ENCODE results near the gene CD302.

- TF ChIP-seq HDGF (IDR thresholded peaks at IDR 0.05; ENCODE audit: borderline replicate concordance) = no peak
- TF ChIP-seq TARDBP (IDR thresholded peaks at IDR 0.05) = no peak
- no peak for TF ChIP-seq NFRKB (IDR thresholded peaks at IDR 0.05)
- no peak for TF ChIP-seq SP1 (IDR thresholded peaks at IDR 0.05)
- TF ChIP-seq CTBP1 (IDR thresholded peaks at IDR 0.05; ENCODE audit: borderline replicate concordance) = no peak
- TF ChIP-seq LEF1 (IDR thresholded peaks at IDR 0.05; ENCODE audit: borderline replicate concordance) = no peak
- no peak for TF ChIP-seq ZNF384 (IDR thresholded peaks at IDR 0.05)
- TF ChIP-seq FOXK2 (IDR thresholded peaks at IDR 0.05) = no peak
- no peak for TF ChIP-seq SUZ12 (IDR thresholded peaks at IDR 0.05)
- no peak for TF ChIP-seq FOXM1 (IDR thresholded peaks at IDR 0.05; ENCODE audit: borderline replicate concordance)
- no peak for TF ChIP-seq FOXA1 (IDR thresholded peaks at IDR 0.05)
- no peak for TF ChIP-seq ELF4 (IDR thresholded peaks at IDR 0.05)
- TF ChIP-seq BHLHE40 (IDR thresholded peaks at IDR 0.05; ENCODE audit: borderline replicate concordance) = no peak
- TF ChIP-seq ARNT (IDR thresholded peaks at IDR 0.05) = no peak
Observed at GRCh38 chr2:159750873-159751272, 47.1 kb downstream of the CD302 start.

Measured in HEK293T (cell line).